ENCODE data around the gene NRP2.

NRP2 gene

GRCh38 chr2:205769879-205770278, 87.6 kb downstream of the NRP2 start:
- in situ Hi-C loops (cut with HindIII; ENCODE audit: low sequenced_read_pairs): no loop called here

- in situ Hi-C loops (cut with HindIII; ENCODE audit: low sequenced_read_pairs): no loop called here
Observed at GRCh38 chr2:205770577-205770976, 88.3 kb downstream of the NRP2 start.

- in situ Hi-C loops (cut with HindIII; ENCODE audit: low sequenced_read_pairs): no loop called here
Observed at GRCh38 chr2:205771031-205771430, 88.7 kb downstream of the NRP2 start.

GRCh38 chr2:205771666-205772065, 89.4 kb downstream of the NRP2 start:
- in situ Hi-C loops (cut with HindIII; ENCODE audit: low sequenced_read_pairs): no loop called here

- in situ Hi-C loops (cut with HindIII; ENCODE audit: low sequenced_read_pairs): no loop called here
Observed at GRCh38 chr2:205772983-205773382, 90.7 kb downstream of the NRP2 start.

GRCh38 chr2:205773989-205774388, 91.7 kb downstream of the NRP2 start:
- in situ Hi-C loops (cut with HindIII; ENCODE audit: low sequenced_read_pairs): no loop called here

GRCh38 chr2:205775097-205775877, 93.0 kb downstream of the NRP2 start:
- in situ Hi-C loops (cut with HindIII; ENCODE audit: low sequenced_read_pairs): no loop called here

GRCh38 chr2:205776139-205776538, 93.8 kb downstream of the NRP2 start:
- in situ Hi-C loops (cut with HindIII; ENCODE audit: low sequenced_read_pairs): no loop called here

GRCh38 chr2:205776720-205777119, 94.4 kb downstream of the NRP2 start:
- in situ Hi-C loops (cut with HindIII; ENCODE audit: low sequenced_read_pairs): no loop called here

GRCh38 chr2:205778356-205778755, 96.1 kb downstream of the NRP2 start:
- in situ Hi-C loops (cut with HindIII; ENCODE audit: low sequenced_read_pairs): no loop called here

GRCh38 chr2:205780645-205781044, 98.3 kb downstream of the NRP2 start:
- in situ Hi-C loops (cut with HindIII; ENCODE audit: low sequenced_read_pairs): no loop called here

GRCh38 chr2:205781244-205781931, 99.1 kb downstream of the NRP2 start:
- in situ Hi-C loops (cut with HindIII; ENCODE audit: low sequenced_read_pairs): no loop called here

- in situ Hi-C loops (cut with HindIII; ENCODE audit: low sequenced_read_pairs): no loop called here
Observed at GRCh38 chr2:205782941-205783340, 100.6 kb downstream of the NRP2 start.

GRCh38 chr2:205783872-205784499, 101.7 kb downstream of the NRP2 start:
- in situ Hi-C loops (cut with HindIII; ENCODE audit: low sequenced_read_pairs): no loop called here

GRCh38 chr2:205785507-205786260, 103.4 kb downstream of the NRP2 start:
- in situ Hi-C loops (cut with HindIII; ENCODE audit: low sequenced_read_pairs): no loop called here

GRCh38 chr2:205786976-205787375, 104.7 kb downstream of the NRP2 start:
- in situ Hi-C loops (cut with HindIII; ENCODE audit: low sequenced_read_pairs): no loop called here

- in situ Hi-C loops (cut with HindIII; ENCODE audit: low sequenced_read_pairs): no loop called here
Observed at GRCh38 chr2:205787761-205788160, 105.5 kb downstream of the NRP2 start.

- in situ Hi-C loops (cut with HindIII; ENCODE audit: low sequenced_read_pairs): no loop called here
Observed at GRCh38 chr2:205789906-205790305, 107.6 kb downstream of the NRP2 start.

GRCh38 chr2:205792908-205793307, 110.6 kb downstream of the NRP2 start:
- in situ Hi-C loops (cut with HindIII; ENCODE audit: low sequenced_read_pairs): no loop called here

GRCh38 chr2:205796805-205797313, 114.6 kb downstream of the NRP2 start:
- in situ Hi-C loops (cut with HindIII; ENCODE audit: low sequenced_read_pairs): no loop called here

GRCh38 chr2:205797866-205798265, 115.6 kb downstream of the NRP2 start:
- in situ Hi-C loops (cut with HindIII; ENCODE audit: low sequenced_read_pairs): no loop called here
